HG02943 (cell line): ENCODE results near the gene ZSWIM5.
"Not testable (repeated sequence)": the region's sequence is repeated elsewhere in the genome, so short reads cannot be mapped to it uniquely, and the experiment has no call there.

Experiments used
- ATAC-seq: cut with Tn5 transposase; IDR thresholded peaks from one replicate; pipeline ENCODE4 v1.9.1; 2021; ENCODE audit warnings: mild to moderate bottlenecking, low read depth, moderate library complexity; ENCODE audit not compliant: unreplicated experiment

ZSWIM5 gene

DNA sequence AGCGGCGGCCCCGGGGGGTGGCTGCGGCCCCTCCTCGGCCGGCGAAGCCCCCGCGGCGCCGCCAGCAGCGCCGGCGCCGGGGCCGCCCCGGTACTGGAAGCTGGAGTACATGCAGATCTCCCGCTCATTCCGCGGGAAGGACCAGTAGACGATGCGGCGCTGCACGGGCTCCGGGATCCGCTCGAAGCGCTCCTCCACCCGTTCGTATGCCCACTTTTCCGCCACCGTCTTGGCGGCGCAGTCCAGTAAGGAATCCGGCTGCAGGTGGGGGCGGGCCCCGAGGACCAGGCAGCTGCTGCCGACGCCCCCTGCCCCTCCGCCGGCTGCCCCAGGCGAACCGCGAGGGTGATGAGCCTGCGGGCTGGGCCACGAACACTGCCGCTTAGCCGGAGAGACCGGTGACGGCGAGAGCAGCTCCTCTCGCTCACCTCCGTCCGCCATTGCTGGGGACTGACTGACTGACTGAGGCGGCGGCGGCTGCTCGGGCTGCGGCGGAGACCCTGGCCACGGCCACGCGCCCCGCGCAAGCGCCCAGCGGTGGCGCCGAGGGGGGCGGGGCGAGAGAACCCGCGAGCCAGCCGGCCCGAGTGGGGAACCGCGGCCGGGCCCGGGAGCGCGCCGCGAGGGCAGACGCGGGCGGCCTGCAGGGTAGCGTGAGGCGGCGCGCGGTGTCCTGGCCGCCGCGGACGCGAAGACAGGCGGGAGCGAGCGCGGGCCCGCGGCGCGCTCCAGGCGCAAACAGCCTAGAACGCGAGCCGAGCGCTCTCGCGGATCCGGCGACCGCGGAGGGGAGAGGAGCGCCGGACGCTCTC lies at the start of gene ZSWIM5:
TSS of gene ZSWIM5 (minus strand) at position 696 of the 812 bp plus-strand sequence. CDS start at position 441, 255 bp downstream.
- no peak for ATAC-seq

- no peak for ATAC-seq
Observed at GRCh38 chr1:45254490-45254889, 48.1 kb upstream of the ZSWIM5 start.

DNA sequence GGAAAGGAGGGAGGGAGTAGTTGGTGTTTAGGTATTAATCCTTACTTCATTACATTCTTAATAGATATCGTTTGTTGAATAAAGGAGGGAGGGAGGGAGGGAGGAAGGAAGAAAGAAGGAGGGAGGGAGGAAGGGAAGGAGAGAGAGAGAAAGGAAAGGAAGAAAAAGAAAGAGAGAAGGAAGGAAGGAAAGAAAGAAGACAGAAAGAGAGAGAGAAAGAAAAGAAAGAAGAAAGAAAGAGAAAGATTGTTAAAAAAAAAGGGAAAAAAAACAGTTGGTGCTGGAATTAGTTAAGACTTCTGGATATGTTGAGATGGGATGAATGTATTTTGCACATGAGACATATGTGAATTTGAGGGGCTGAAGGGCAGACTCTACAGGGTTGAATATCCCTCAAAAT lies 44.1 kb upstream of the ZSWIM5 start:
- no peak for ATAC-seq

DNA sequence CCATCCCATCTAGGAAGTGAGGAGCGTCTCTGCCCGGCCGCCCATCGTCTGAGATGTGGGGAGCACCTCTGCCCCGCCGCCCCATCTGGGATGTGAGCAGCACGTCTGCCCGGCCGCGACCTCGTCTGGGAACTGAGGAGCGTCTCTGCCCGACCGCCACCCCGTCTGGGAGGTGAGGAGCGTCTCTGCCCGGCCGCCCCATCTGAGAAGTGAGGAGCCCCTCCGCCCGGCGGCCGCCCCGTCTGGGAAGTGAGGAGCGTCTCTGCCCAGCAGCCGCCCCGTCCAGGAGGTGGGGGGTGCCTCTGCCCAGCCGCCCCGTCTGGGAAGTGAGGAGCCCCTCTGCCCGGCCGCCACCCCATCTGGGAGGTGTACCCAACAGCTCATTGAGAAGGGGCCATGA lies 41.6 kb upstream of the ZSWIM5 start:
- not testable (repeated sequence) for ATAC-seq

DNA sequence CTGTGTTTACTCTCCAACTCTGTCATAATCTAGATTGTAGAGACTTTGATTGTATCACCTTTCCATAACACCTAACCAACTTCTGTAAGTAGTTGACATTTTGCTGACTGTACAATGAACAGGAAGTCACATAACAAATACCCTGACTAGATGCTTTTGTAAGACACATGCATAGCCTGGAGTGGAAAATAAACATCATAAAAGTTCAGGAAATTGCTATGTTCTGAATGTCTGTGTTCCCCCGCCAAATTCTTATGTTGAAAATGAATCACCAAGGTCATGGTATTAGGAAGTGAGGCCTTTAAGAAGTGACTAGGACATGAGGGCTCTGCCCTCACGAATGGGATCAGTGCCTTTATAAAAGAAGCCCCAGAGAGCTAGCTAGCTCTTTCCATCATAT lies 40.4 kb upstream of the ZSWIM5 start:
- no peak for ATAC-seq

- ATAC-seq = not testable (repeated sequence)
Observed at GRCh38 chr1:45246359-45246758, 40.0 kb upstream of the ZSWIM5 start.

DNA sequence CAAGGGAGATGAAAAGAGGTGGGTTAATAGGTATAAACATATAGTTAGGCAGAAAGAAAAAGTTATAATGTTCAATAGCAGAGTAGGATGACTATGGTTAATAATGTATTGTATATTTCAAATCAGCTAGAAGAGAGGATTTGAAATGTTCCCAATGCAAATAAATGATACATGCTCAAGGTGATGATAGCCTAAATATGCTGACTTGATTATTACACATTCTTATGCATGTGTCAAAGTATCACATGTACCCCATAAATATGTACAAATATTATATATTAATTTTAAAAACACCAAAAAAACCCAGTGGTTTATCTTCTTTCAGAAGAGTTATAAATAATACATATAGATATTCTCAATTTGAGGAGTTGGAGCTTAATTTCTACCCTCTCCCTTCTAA lies 38.3 kb upstream of the ZSWIM5 start:
- ATAC-seq = no peak

DNA sequence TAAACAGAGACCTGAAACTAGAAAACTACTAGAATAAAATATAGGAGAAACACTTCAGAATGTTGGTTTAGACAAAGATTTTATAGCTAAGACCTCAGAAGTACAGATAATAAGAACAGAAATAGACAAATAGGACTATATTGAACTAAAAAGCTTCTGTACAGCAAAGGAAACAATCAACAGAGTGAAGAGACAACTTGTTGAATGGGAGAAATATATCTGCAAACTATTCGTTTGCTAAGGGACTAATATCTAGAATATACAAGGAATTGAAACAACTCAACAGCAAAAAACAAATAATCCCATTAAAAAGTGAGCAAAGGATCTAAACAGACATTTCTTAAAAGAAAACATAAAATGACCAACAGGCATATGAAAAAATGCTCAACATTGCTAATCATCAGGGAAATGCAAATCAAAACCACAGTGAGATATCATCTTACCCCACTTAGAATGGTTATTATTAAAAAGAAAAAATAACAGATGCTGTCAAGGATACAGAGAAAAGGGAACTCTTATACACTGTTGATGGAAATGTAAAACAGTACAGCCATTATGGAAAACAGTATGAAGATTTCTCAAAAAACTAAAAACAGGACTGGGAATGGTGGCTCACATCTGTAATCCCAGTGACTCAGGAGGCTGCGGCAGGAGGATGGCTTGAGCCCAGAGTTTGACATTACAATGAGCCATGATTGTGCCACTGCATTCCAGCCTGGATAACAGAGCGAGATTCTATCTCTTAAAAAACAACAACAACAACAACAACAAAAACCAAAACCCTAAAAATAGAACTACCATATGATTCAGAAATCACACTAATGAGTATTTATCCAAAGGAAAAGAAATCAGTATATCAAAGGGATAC lies 37.3 kb upstream of the ZSWIM5 start:
- no peak for ATAC-seq

DNA sequence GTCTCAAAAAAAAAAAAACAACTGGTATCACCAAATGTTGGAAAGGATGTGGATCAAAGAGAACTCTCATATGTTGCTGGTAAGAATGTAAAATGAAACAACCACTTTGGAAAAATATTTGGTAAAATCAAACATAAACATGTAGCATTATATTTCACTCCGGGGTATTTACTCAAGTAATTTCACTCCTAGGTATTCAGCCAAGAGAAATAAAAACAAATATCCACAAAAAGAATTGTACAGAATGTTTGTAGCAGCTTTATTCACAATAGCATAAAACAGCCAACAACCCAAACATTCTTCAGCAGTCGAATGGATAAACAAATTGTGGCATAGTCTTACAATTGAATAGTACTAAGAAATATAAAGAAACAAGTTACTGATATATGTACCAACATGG lies 32.4 kb upstream of the ZSWIM5 start:
- no peak for ATAC-seq

- ATAC-seq = no peak
Observed at GRCh38 chr1:45236136-45236535, 29.7 kb upstream of the ZSWIM5 start.

DNA sequence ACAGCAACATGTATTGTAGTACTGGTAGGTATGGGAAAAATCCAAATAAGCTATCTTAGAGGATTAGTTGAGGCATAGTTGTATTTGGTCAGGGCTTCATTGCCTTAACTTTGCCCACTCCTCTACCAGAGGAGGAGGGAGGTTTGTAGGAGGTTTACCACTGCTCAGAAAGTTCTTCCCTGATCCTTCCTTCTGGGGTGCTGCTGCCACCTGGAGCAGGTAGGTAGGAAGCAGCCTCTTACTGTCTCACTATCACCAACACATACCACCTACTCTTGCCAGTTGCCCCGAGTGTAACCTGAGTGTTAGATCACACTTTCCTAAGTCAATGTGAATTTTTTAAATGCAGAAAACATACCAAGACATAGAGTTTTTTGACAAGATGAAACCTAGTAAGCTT lies 24.1 kb upstream of the ZSWIM5 start:
- no peak for ATAC-seq

- no peak for ATAC-seq
Observed at GRCh38 chr1:45225598-45225997, 19.2 kb upstream of the ZSWIM5 start.

- not testable (repeated sequence) for ATAC-seq
Observed at GRCh38 chr1:45223710-45224109, 17.3 kb upstream of the ZSWIM5 start.

DNA sequence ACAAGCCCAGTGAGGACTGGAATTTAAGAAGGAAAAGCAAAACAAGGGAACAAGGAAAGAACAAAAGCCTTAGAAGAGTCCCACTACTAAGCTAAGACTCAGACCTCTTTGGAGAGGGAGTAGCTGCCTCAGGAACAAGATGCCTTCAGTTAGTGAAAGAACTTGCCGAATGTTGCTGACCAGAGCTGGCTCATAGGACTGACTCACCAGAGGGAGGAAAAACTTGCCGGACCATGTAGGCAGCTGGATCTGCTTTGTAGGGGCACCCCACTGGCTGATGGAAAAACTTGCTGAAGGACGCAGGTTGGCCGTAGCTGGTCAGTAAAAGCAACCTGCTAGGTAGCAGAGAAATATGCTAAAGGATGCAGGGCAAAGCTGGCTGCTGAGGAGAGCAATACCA lies 15.3 kb upstream of the ZSWIM5 start:
- no peak for ATAC-seq

GRCh38 chr1:45216861-45217260 lies 10.5 kb upstream of the ZSWIM5 start:
- ATAC-seq = no peak

GRCh38 chr1:45216200-45216541 lies 9.8 kb upstream of the ZSWIM5 start:
- no peak for ATAC-seq

- ATAC-seq = no peak
Observed at GRCh38 chr1:45215485-45216199, 9.2 kb upstream of the ZSWIM5 start.

DNA sequence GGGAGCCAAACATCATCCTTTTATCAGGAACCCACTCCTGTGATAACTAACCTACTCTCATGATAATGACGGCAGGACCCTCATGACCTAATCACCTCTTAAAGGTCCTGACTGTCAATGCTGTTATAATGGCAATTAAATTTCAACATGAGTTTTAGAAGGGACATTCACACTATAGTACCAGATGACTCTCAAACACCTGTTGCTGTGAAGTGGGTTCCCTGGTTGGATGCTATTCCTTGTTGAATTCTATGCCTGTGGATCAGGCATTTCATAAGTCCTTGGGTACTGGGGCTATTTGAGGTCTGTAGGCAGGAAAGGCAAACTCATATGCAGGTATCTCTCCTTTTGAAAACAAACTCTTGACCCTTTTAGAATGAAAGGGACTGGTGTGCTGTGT lies 7.5 kb upstream of the ZSWIM5 start:
- no peak for ATAC-seq

- ATAC-seq = no peak
Observed at GRCh38 chr1:45211076-45211475, 4.7 kb upstream of the ZSWIM5 start.

DNA sequence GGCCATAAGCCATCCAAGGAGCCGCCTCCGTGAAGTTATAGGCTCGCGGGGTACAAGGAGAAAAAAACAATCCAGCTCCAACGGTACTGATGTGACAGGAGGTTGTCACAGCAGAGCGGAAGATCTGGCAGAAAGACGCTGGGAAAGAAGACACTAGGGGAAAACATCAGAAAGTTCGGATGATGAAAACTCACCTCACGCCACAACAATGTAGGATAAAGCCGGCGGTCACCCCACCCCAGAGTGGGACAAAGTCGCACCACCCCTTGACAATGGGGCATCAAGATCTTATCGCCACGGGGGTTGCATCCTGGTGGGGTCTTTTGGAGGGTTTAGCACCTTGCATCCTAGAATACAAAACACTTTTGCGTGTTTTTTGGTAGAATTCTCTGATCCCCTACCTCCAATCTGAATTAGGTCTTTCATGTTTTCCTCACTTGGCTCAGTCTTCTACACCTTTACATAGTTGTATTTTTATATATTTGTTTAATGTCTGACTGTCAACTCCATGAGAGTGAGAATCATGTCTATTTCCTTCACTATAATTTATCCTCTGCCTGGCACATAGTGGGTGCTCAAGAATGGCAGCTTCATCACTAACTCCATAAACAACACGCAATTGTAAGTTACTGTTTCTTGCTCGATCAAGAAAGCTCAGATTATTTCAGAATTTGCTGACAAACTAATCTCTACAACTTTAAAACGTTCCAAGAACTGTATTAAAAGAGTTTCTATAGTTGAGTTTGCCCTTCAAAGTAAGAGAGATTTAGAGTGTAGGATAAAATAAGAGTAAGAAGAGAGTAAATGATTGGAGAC lies 611 bp upstream of the ZSWIM5 start:
- ATAC-seq = no peak
